GM08714 (cell line): Measurements from ENCODE around the gene LRP8.

Experiments
- H3K4me3 ChIP-seq: fragments of 200-500 bp; sonication (Bioruptor generic); 2 replicates; pipeline ENCODE4 v1.5.1; 2014; ENCODE audit warnings: mild to moderate bottlenecking, low read length, inconsistent platforms
- ZNF274 ChIP-seq: IDR thresholded peaks from 2 replicates; pipeline ENCODE4 v1.6.1; 2012; ENCODE audit warnings: mild to moderate bottlenecking, low read depth, low read length

Gene LRP8

DNA sequence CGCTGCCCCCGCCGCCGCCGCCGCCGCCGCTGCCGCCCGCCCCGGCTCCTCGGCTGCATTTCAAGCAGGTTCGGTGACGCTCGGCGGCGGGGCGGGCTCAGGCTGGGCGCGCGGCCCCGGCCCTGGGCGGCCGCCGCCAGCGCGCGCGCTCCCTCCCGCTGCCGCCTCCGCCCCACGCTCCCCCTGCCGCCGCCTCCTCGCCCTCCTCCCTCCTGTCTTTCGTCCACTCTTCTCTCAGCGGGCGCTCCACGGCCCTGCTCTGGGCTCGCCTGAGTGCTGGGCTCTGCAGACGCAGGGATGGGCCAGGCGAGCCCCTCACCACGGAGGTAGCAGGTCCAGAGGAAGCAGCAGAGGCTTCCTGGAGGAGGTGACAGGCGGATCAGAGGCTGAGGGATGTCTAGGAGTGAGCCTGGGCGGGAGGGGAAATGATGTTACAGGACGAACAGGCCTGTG is at the start of gene LRP8:
TSS of gene LRP8 (minus strand) at position 62 of the 453 bp plus-strand sequence. CDS start 158 bp downstream, outside the sequence.
- TF ChIP-seq ZNF274: no peak
- peak within 1 kb of the TSS; percentile 81 for H3K4me3 ChIP-seq

DNA sequence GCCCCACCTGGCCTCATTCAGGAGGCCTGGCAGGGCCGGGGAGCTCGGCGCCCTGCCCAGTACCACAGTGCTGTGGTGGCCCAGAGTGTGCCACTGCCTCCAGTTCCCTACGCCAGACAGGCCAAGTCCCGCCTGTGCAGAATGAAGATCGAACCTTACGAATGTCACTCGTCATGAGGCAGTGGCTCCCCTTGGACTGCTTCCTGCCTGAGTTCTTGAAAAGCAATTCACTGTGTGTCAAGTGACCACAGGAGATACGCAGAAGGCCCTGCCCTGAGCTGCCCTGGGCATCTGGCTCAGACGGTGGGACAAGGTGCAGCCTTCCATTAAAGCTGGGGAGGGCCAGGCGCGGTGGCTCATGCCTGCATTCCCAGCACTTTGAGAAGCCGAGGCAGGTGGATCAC is 49.6 kb upstream of the LRP8 start:
- TF ChIP-seq ZNF274: no peak
- no peak overlapping the region for H3K4me3 ChIP-seq

DNA sequence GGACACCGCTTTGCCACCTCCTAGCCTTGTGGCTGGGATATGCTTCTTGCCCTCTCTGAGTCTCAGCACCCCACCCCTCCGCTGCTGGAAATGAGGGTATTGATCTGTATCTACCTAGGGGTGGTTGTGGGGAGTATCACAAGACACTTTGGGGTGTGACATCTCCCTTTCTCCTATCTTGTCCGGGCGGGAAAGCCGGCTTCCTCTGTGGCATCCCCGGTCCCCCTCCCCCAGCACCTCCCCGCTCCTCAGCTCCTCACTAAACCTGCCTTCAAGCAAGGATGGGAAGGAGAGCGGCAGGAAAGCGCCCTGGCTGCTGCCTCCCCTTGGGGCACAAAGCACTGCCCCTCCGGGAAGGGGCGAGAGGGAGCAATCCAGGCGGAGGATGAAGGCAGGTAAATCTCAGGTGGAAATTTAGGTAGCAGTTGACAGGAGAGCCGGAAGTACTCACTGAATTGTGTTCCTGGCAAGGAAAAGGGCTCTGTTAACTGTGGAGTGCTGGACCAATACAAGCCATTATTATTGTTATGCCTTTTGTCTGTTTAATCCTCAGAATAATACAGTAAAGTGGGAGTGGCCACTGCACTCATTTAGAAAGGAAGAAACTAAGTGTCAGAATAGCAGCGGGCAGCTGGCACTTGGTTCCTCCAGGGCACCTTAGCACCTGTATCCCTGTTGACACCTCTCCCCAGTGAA is 49.0 kb upstream of the LRP8 start:
- TF ChIP-seq ZNF274: no peak

DNA sequence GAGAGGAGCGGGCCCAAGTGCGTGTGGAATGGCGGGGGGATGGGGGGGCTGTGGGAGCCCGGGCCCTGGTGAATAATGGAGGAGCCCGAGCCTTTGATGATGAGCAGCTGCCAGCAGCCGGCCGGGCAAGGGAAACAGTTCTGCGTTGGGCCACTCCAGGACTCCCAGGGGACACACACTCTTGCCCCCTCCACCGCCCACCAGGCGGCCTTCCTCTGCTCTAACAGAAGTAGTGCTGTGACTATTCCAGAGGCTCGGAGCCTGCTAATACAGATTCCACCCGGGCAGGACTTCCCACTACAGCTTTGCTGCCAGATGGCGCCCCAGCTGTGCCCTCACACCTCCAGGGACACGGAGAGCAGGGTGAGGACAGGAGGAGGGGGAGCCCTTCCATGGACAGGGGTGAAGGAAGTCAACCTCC is 48.2 kb upstream of the LRP8 start:
- no peak for TF ChIP-seq ZNF274
- no peak overlapping the region for H3K4me3 ChIP-seq

More for the DNA sequence above, 49.0 kb upstream of the LRP8 start:
- no peak overlapping the region for H3K4me3 ChIP-seq

DNA sequence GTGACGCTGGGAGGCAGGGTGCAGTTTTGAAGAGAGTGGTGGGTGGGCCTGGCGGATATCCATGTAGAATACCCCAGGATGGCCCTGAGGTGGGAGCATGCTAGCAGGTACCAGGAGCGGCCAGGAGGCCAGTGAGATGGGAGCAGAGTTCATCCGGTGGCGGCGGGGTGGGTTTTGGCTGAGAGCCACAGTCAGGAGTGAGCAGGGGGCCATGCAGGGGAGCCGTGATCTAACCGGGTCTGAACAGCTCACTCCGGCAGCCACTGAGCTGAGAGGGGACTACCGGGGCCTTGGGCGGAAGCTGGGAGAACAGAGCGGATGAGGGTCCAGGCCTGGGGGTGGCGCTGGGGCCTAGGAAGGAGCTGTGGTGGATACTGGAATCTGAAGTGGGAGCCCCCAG is 47.6 kb upstream of the LRP8 start:
- no peak overlapping the region for H3K4me3 ChIP-seq

DNA sequence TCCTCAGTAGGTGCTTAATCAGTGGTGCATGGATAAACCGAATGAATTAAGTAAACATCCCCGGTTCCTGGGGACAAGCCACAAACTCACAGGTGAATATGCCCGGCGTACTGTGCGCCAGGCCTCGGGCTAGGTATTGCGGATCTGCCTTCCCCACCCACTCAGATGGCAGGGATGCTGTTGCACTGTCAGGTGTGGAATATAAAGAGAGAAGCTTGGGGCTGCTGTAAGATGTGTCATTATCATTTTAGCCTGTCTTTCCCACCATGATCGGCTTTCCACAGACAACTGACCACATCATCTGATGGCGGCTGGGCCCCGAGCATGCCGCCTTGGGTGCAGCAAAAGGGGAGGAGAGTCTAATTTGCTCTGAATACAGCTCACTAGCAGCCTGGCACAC is 45.4 kb upstream of the LRP8 start:
- H3K4me3 ChIP-seq: no peak overlapping the region
- no peak for TF ChIP-seq ZNF274

More for the DNA sequence above, 47.6 kb upstream of the LRP8 start:
- TF ChIP-seq ZNF274: no peak

DNA sequence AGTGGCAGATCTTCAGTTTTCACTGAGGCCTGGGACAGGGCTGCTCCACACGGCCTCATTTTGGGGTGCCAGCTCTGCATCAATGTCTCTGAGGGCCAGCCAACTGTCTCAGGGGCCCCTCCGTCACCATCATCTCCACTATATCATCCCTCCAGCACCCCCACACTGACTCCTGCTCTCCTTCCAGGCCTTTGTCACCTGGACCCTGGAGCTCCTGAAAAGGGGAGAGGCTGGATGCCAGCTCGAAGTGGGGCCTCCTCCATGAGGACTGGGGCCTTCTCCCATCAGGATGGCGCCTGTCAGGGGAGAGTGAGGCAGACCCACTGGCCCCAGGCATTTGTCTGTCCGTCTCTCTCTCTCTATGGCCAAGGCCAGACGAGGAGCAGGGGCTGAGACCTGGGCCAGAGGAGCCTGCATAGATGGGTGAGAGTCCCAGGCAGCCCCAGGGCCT is 44.7 kb upstream of the LRP8 start:
- no peak for TF ChIP-seq ZNF274
- no peak overlapping the region for H3K4me3 ChIP-seq

DNA sequence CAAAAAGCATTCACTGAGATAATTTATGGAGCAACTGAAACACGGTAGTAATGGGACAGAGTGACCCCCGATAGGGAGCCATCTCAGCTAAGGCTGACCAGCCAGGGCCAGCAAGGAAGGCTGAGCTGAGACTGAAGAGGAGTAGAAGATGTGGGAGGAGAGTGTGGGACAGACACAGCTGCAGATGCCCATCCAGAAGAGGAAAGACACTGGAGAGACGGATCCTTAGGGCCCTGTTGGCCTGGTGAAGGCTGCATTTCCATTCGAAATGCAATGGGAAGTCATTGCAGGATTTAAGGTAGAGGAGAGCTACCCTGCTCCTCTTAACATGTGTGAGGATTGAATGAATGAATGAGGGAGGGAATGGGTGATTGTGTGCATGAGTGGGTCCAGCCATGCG is 44.0 kb upstream of the LRP8 start:
- no peak for TF ChIP-seq ZNF274
- no peak overlapping the region for H3K4me3 ChIP-seq

DNA sequence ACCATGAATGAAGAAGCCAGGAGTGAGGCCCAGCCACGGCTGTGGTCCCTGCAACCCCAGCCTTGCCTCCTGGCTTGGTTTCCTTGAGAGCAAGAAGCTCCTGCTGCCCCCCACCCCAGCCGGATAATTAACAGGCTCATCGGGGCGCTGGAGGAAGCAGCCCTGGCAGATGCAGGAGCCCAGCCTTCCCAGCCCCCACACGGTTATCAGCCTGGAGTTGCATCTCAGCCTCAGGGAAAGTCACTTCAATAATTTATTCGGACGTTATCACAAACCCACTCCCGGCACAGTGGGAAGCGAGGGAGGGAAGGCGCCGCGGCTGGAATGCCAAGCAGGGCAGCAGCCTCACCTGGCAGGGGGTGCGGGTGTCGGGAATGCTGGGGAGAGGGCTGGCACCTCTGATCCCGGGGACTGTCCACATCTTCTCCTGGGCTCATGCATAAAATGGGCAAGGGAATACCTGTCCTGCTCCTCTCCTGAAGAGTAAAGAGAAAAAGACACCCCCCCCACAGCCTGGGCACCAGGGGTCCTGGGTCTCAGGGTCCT is 43.3 kb upstream of the LRP8 start:
- TF ChIP-seq ZNF274: no peak
- no peak overlapping the region for H3K4me3 ChIP-seq

DNA sequence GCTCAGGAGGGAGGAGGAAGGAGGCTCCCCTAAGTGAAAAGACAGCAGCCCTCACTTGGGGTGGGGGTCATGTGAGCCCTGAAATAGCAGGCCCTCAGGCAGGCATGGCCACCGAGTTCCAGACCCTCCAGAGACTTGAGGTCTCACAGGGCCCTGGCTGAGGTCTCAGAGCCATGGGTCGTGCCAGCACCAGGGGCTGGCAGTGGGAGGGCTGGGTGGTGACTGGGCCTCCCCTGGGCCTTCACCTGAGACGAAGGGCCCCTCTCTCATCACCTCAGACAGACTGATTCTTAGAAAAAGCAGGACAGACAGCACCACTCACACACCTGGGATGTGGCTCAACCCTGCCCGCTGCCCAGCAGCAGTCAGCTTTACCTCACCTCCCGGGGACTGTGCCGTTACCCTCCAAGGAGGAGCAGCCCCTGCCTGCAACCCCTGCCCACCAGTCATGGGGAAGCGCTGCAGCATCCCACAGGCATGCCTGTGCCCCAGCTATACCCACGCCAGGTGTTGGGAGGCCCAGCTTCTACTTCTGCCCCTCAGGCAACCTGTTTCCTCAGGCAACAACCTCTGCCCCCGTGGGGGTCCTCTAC is 42.6 kb upstream of the LRP8 start:
- no peak overlapping the region for H3K4me3 ChIP-seq
- no peak for TF ChIP-seq ZNF274

DNA sequence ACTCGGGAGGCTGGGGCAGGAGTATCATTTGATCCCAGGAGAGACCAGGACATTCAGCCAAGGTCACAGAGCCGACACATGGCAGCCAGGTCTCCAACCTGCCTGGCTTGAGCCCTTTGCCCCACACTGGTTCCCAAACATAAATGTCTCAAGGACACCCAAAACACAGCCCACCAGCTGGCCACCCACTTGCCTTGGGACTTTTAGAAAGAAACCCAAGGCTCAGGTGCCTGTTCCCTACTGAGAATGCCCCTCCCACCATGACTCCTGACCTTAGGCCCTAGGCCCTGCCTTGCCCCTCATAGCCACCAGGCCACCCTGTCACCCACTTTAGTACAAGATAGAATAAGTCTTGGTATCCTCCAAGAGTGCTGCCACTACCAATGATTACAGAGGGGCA is 41.9 kb upstream of the LRP8 start:
- H3K4me3 ChIP-seq: no peak overlapping the region
- no peak for TF ChIP-seq ZNF274

DNA sequence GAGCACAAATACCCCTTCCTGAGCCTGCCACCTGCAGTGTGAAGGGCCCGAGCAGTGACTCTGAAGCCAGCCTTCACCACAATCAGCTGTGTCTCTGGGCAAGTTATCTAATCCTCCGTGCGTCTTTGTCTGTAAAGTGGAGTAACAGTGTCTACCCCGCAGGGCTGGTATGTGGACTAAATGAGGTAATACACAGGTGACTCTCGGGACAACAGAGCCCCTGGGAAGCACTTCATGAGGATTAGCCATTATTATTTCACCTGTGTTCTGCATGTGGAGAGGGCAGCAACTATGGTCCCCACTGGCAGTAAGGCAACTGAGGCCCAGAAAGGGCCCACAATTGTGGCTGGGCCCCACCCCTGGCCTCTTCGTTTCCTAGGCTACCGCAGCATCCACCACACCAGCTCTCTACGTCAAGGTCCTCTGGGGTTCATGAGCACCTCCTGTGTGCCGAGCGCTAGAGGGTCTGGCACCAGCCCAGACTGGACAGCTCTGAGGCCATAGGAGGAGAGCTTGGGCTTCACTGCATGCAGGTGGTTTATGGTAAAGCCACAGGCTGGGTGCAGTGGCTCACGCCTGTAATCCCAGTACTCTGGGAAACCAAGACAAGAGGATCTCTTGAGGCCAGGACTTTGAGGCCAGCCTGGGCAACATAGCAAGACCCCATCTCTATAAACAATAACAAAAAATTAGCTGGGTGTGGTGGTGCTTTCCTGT is 41.3 kb upstream of the LRP8 start:
- no peak overlapping the region for H3K4me3 ChIP-seq
- no peak for TF ChIP-seq ZNF274

DNA sequence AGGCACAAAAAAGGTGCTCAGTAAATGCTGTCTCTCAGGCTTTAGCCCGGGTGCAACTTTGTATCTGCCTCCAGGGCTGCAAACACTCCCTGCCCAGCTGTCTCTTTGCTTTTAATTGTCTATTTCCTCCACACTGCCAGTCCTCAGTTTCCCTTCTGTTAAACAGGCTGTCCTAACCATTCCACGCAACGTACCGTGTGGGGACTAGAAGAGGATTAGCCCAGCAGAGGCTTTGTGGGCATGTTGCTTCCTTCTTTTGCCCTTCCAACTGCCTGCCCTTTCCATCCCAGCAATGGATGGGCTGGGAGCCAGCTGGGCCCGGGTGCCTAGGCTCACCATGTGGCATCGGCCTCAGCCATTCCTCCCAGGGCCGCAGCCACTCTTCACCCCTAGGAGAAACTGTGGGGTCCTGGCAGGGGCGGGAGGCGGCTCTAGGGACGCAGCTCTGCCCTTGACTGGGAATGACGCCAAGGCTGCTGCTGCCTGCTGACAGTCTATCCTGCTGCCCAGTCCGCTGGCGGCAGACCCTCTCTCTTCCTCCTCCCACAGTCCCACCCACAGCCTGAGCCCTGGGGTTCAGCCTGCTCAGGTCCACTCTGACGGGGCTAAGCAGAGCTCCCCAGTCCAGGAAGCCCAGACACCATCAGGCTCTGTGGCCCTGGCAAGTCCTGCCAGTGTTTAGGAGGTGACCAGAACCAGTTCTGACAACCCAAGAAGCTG is 40.6 kb upstream of the LRP8 start:
- H3K4me3 ChIP-seq: no peak overlapping the region; the same call in 1 of the 2 replicates
- TF ChIP-seq ZNF274: no peak
